Small intestine (tissue), 7 donors: Measurements from ENCODE around the gene CSRNP3. TPM values are rescaled to one million over a fixed set of nuclear protein-coding genes. Genes with fewer than 3 reads are reported as not detected.

Experiments used
- DNase-seq, 2 donors: peaks; one replicate each; pipeline versions ENCODE4 v3.0.0 to v3.0.0-alpha.2; 2013
- FAIRE-seq: peaks from 2 replicates; lab custom pipeline; 2012; peaks lifted over from hg19 to GRCh38; lab: Jason Lieb, UNC
- H3K27ac ChIP-seq, 3 donors: one replicate each; pipeline ENCODE4 v1.5.1; 2013; ENCODE audit warnings: low read length in 2 of 3, mild to moderate bottlenecking in 2 of 3, control low read depth in 1 of 3, inconsistent platforms in 1 of 3, low read depth in 1 of 3, moderate library complexity in 1 of 3
- H3K27me3 ChIP-seq, 3 donors: one replicate each; pipeline ENCODE4 v1.6.1; 2013; ENCODE audit warnings: low read length in 3 of 3, inconsistent platforms in 1 of 3; ENCODE audit not compliant: control insufficient read depth in 3 of 3, insufficient read depth in 3 of 3
- H3K36me3 ChIP-seq, 3 donors: one replicate each; pipeline ENCODE4 v1.6.1; 2013; ENCODE audit warnings: low read length in 3 of 3, inconsistent platforms in 1 of 3, low read depth in 1 of 3, mild to moderate bottlenecking in 1 of 3, moderate library complexity in 1 of 3; ENCODE audit not compliant: control insufficient read depth in 3 of 3, insufficient read depth in 2 of 3
- H3K4me1 ChIP-seq, 3 donors: one replicate each; pipeline ENCODE4 v1.6.1; 2013; ENCODE audit warnings: low read length in 2 of 3, inconsistent platforms in 1 of 3, low read depth in 1 of 3, mild to moderate bottlenecking in 1 of 3, moderate library complexity in 1 of 3; ENCODE audit not compliant: control insufficient read depth in 3 of 3, insufficient read depth in 2 of 3
- H3K4me3 ChIP-seq, 3 donors: one replicate each; pipeline ENCODE4 v1.5.1; 2013; ENCODE audit warnings: low read length in 3 of 3, control low read depth in 1 of 3, inconsistent platforms in 1 of 3, low read depth in 1 of 3, mild to moderate bottlenecking in 1 of 3, moderate library complexity in 1 of 3
- H3K9me3 ChIP-seq, 2 donors: one replicate each; pipeline ENCODE4 v1.6.1; 2013; ENCODE audit warnings: low read depth in 1 of 2, low read length in 1 of 2; ENCODE audit not compliant: control insufficient read depth in 2 of 2, insufficient read depth in 1 of 2
- WGBS, 3 donors: extraction: QIAGEN DNeasy Blood & Tissue Kit; methylation state at CpG; one replicate each; pipeline ENCODE4 v1.1.7; 2013; 5-methylcytosine and 5-hydroxymethylcytosine counted together
- polyA plus RNA-seq, 4 donors: library from polyadenylated mRNA; stranded (reverse) in 3 of 4; unstranded in 1 of 4; fragments of 200-250 nt in 3 of 4; fragments of 120-200 nt in 1 of 4; gene quantifications; one replicate each; pipeline versions ENCODE4 v1.2.1 to v1.2.3, GENCODE V29; 2013
- donor health status: healthy with polysubstance abuse.
- donor health status: control.
- donor health status: control.
- donor health status: Bipolar disorder and iron deficiency.
- donor health status: healthy.

CSRNP3 gene
- polyA plus RNA-seq, 4 donors: under 0.01 to 3.7 (median 0.56) TPM

- DNase-seq (no peak), FAIRE-seq (no peak)
- Histone ChIP-seq H3K4me1 (no peaks in the 10 kb centered on the region), H3K27me3 (peaks cover 0 to 1% (median 0%) of the 10 kb centered on the region in 3 donors), H3K9me3 (no peaks in the 10 kb centered on the region), H3K27ac (no peak overlapping the region), H3K36me3 (peaks cover 0 to 3% (median 0%) of the 10 kb centered on the region in 3 donors), H3K4me3 (no peak overlapping the region)
- WGBS, 3 donors: 91 to 97% (median 92%) methylated on average over 1 of the region's 1 CpG
Observed at GRCh38 chr2:165513479-165513878, 44.0 kb downstream of the CSRNP3 start.

- H3K4me3 ChIP-seq: no peak overlapping the region
- H3K9me3 ChIP-seq: no peaks in the 10 kb centered on the region
- H3K27ac ChIP-seq: no peak overlapping the region
- FAIRE-seq (no peak), DNase-seq (no peak)
- H3K27me3 ChIP-seq: peaks cover 0 to 1% (median 0%) of the 10 kb centered on the region in 3 donors
- H3K36me3 ChIP-seq: peaks cover 0 to 3% (median 0%) of the 10 kb centered on the region in 3 donors
- no peaks in the 10 kb centered on the region for H3K4me1 ChIP-seq
Observed at GRCh38 chr2:165518611-165519010, 49.1 kb downstream of the CSRNP3 start.

- Histone ChIP-seq H3K27ac (no peak overlapping the region), H3K27me3 (no peaks in the 10 kb centered on the region), H3K9me3 (no peaks in the 10 kb centered on the region), H3K36me3 (no peaks in the 10 kb centered on the region), H3K4me3 (no peak overlapping the region), H3K4me1 (no peaks in the 10 kb centered on the region)
- DNase-seq: no peak
- WGBS, 3 donors: 74 to 76% (median 75%) methylated on average over 3 of the region's 3 CpGs
- FAIRE-seq: no peak
Observed at GRCh38 chr2:165522719-165523118, 53.2 kb downstream of the CSRNP3 start.

GRCh38 chr2:165524720-165525119, 55.2 kb downstream of the CSRNP3 start:
- Histone ChIP-seq H3K4me1 (no peaks in the 10 kb centered on the region), H3K36me3 (peaks cover 0 to 5% (median 0%) of the 10 kb centered on the region in 3 donors), H3K9me3 (peaks cover 0 to 6% of the 10 kb centered on the region in 2 donors), H3K4me3 (no peak overlapping the region), H3K27me3 (no peaks in the 10 kb centered on the region), H3K27ac (no peak overlapping the region)
- WGBS, 3 donors: 53 to 82% (median 79%) methylated on average over 1 of the region's 1 CpG
- no peak for DNase-seq
- FAIRE-seq: no peak

- FAIRE-seq (no peak), DNase-seq (no peak)
- WGBS, 3 donors: 82 to 93% (median 92%) methylated on average over 4 of the region's 4 CpGs
- peaks cover 0 to 6% of the 10 kb centered on the region in 2 donors for H3K9me3 ChIP-seq
- H3K4me3 ChIP-seq: no peak overlapping the region
- H3K27me3 ChIP-seq: no peaks in the 10 kb centered on the region
- no peak overlapping the region for H3K27ac ChIP-seq
- H3K36me3 ChIP-seq: peaks cover 0 to 5% (median 0%) of the 10 kb centered on the region in 3 donors
- no peaks in the 10 kb centered on the region for H3K4me1 ChIP-seq
Observed at GRCh38 chr2:165528691-165529090, 59.2 kb downstream of the CSRNP3 start.

GRCh38 chr2:165529130-165529529, 59.6 kb downstream of the CSRNP3 start:
- 75 to 83% (median 79%) methylated on average over 3 of the region's 3 CpGs for WGBS, 3 donors
- H3K4me3 ChIP-seq: no peak overlapping the region
- FAIRE-seq: no peak

GRCh38 chr2:165533331-165533730, 63.8 kb downstream of the CSRNP3 start:
- no peak overlapping the region for H3K4me3 ChIP-seq
- no peak for DNase-seq
- H3K27ac ChIP-seq: no peak overlapping the region
- no peak for FAIRE-seq
- H3K27me3 ChIP-seq: no peaks in the 10 kb centered on the region
- H3K4me1 ChIP-seq: no peaks in the 10 kb centered on the region
- 63 to 97% (median 78%) methylated on average over 1 of the region's 1 CpG for WGBS, 3 donors
- H3K36me3 ChIP-seq: peaks cover 0 to 5% (median 0%) of the 10 kb centered on the region in 3 donors
- H3K9me3 ChIP-seq: peaks cover 0 to 6% of the 10 kb centered on the region in 2 donors

More at GRCh38 chr2:165529130-165529529, 59.6 kb downstream of the CSRNP3 start:
- H3K27me3 ChIP-seq: no peaks in the 10 kb centered on the region
- peaks cover 0 to 5% (median 0%) of the 10 kb centered on the region in 3 donors for H3K36me3 ChIP-seq
- H3K27ac ChIP-seq: no peak overlapping the region
- DNase-seq: no peak
- H3K9me3 ChIP-seq: peaks cover 0 to 6% of the 10 kb centered on the region in 2 donors
- no peaks in the 10 kb centered on the region for H3K4me1 ChIP-seq

GRCh38 chr2:165535471-165535870, 66.0 kb downstream of the CSRNP3 start:
- H3K27me3 ChIP-seq: no peaks in the 10 kb centered on the region
- DNase-seq: no peak
- H3K9me3 ChIP-seq: no peaks in the 10 kb centered on the region
- no peaks in the 10 kb centered on the region for H3K4me1 ChIP-seq
- no peak for FAIRE-seq
- WGBS, 3 donors: 64 to 91% (median 81%) methylated on average over 2 of the region's 2 CpGs
- H3K27ac ChIP-seq: no peak overlapping the region
- H3K4me3 ChIP-seq: no peak overlapping the region
- no peaks in the 10 kb centered on the region for H3K36me3 ChIP-seq
